8988T (cell line): Measurements from ENCODE around the gene MAU2.
"Not testable (repeated sequence)": the region's sequence is repeated elsewhere in the genome, so short reads cannot be mapped to it uniquely, and the experiment has no call there.

Source experiments
- DNase-seq: peaks from one replicate; pipeline ENCODE4 v3.0.0; 2011

Gene MAU2

DNA sequence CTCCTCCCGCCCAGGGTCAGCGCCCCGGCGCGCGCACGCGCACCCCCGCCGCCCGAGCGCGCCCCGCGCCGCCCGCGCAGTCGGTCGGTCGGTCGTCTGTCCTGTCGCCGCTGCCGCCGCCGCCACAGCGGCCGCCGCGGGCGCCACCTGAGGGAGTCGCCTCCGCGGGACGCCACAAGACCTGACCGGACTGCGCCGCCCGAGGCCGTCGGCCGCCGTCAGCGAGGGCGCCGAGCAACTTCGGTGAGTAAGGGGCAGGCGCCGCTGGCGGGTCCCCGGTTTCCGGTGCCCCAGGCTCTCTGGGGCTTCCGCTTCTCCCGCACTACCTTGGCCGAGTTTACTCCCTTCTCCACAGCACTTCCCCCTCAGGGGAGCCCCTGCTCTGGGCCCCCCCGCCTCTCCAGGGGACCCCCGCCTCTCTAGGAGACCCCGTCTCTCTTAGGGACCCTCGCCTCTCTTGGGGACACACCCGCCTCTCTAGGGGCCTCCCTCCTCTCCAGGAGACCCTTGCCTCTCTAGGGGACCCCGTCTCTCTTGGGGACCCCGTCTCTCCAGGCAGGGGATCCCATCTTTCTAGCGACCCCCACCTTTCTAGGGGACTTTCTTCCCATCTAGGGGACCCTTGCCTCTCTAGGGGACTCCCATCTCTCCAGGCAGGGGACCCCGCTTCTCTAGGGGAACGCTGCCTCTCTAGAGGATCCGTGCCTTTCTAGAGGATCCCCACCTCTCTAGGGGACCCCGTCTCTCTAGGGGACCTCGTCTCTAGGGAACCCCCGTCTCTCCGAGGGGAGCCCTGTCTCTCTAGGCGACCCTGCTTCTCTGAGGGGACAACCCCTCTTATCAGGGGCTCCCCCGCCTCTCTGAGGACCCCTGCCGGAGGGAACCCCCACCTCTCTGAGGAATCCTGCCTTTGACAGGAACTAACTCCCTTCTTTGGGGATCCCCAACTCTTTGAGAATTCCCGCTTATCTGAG is 65.6 kb downstream of the MAU2 start:
- no peak for DNase-seq

DNA sequence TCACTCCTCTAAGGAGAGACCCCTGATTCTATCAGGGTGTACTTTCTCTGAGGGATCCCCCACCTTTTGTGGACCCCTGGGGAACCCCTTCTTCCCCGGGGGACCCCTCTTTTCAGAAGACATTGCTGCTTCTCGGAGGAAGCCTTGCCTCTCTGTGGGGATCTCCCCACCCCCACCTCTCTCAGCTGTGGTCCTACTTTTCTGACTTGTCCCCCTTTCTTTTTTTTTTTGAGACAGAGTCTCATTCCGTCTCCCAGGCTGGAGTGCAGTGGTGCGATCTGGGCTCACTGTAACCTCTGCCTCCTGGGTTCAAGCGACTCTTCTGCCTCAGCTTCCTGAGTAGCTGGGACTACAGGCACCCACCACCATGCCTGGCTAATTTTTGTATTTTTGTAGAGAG is 66.5 kb downstream of the MAU2 start:
- no peak for DNase-seq

DNA sequence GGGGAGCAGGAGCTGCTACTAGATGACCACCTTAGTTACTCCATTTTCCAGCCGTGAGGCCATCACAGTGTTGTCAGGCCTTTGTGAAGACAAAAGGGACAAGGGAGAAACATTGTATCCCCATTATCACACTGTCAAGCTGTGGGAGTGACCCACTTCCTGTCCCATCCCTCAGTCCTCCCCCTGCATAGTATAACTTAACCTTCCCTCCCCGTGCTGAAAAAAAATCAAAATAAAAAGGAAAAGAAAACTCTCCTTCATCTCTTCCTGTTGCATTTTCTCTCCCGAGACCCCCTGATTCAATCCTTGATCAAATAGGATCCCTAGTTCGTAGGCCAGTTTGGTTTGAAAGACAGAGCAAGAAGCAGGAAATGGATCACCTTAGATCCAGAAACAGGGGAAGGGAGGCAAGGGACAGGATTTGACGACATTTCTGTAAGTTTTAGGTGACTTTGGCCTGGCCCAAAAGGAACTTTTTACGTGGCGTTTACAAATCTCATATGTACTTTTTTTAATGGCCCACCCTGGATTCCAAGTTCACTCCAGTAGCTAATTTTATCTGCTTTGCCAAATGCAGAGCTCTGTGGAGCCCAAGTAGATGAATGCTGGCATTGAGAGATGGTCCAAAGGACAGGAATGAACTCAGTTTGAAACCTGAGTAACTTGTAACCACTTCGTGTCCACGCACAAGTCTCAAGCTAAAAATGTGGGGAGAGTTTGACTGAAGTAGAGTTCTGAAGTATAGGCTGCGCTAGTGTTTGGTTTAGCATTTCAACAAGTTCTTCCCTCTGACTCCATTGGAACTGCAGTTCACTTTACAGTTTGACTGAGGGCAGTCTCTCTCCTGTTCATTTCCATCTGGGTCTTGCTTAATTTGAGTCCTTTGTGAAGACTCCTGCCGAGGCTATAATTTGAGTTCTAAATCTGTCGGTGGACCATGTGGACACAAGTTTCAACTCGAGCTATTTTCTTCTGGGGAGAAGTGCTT is 68.2 kb downstream of the MAU2 start:
- no peak for DNase-seq

DNA sequence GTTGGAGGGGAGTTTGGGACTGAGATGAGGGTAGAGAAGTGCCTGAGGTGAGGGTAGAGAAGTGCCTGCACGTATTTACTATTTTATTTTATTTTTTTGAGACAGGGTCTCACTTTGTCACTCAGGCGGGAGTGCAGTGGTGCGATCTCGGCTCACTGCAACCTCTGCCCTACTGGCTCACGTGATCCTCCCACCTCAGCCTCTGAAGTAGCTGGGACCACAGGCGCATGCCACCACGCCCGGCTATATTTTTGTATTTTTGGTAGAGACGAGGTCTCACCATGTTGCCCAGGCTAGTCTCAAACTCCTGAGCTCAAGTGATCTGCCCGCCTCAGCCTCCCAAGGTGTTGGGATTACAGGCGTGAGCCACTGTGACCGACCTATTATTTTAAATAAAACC is 69.1 kb downstream of the MAU2 start:
- DNase-seq = not testable (repeated sequence)

DNA sequence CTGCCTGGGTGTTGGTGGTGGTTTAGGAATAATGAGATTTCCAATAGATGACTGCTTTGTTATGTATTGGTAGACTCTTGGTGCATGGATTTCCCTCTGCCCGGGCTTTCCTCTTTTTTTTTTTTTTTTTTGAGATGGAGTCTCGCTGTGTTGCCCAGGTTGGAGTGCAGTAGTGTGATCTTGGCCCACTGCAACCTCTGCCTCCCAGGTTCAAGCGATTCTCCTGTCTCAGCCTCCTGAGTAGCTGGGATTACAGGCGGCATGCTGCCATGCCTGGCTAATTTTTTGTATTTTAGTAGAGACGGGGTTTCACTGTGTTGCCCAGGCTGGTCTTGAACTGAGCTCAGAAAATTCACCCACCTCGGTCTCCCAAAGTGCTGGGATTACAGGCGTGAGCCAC is 73.7 kb downstream of the MAU2 start:
- not testable (repeated sequence) for DNase-seq

DNA sequence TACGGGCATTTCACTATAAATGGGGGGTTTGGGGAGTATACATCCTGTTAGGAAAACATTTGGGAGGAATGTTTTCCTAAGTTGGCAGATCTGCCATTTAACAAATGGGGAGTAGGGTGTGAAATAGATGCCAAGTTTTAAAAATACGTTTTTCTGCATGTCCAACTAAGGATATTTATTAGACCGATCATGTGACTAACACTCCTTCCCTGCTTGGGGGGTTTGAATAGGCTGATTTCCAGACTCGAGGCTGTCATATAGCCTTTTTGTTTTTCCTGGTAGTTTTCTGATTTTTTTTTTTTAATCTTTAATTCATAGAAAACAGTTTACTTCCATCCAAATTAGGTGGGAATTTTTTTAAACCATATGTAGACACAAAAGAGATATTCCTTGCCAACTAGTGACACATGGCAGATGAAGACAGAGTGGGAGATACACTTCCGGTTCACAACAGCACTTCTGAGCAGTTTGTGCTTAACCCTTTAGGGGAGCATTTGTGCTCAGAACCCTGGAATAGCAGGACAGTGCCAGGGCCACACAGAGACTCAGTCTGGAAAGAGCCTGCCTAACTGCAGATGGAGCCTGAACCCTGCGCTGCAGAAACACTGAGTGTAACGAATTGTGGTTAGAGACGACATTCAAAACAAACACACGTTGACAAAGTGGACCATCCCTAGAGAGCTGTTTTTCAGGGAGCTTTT is 79.3 kb downstream of the MAU2 start:
- no peak for DNase-seq

DNA sequence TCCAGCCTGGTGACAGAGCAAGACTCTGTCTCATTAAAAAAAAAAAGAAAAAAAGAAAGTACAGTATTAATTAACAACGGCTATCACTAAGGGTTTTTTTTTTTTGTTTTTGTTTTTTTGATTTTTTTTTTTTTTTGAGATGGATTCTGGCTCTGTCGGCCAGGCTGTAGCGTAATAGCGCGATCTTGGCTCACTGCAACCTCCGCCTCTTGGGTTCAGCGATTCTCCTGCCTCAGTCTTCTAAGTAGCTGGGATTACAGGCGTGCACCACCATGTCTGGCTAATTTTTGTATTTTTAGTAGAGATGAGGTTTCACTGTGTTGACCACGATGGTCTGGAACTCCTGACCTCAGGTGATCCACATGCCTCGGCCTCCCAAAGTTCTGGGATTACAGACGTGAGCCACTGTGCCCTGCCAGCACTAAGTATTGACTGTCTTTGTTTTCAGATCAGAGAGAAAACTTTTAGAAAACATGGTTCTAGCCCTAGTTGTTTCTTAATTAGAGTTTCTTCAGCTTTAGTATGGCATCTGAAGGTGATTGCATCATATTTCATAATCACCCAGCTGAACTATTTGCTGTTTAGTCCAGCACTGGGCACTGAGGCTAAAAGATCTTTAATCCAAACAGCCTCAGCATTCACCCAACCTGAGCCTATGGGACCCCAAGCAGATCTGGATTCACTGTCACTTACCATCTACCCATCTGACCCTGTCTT is 82.2 kb downstream of the MAU2 start:
- no peak for DNase-seq

DNA sequence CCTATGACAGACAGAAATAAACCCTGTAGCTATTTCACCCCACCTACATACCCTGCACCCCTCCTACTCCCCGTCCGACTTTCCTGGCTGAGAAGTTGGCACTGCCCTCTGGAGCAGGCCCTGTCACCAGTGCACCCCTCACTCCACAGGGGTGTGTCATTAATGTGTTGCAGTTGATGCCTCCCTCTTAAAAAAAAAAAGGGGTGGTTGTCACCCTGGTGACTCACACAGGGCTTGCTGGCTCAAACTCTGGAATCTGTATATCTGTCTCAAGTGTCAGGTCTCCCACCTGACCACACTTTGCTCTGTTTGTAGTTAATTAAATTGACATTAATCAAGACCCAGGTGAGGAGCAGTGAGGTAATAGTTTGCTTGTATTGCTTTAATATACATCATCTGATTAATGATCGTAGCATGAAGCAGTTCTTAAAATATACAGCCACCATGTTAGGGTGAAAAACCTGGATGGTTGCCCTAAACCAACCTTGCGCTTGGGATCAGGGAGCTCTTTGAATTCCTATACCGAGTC is 82.8 kb downstream of the MAU2 start:
- no peak for DNase-seq

DNA sequence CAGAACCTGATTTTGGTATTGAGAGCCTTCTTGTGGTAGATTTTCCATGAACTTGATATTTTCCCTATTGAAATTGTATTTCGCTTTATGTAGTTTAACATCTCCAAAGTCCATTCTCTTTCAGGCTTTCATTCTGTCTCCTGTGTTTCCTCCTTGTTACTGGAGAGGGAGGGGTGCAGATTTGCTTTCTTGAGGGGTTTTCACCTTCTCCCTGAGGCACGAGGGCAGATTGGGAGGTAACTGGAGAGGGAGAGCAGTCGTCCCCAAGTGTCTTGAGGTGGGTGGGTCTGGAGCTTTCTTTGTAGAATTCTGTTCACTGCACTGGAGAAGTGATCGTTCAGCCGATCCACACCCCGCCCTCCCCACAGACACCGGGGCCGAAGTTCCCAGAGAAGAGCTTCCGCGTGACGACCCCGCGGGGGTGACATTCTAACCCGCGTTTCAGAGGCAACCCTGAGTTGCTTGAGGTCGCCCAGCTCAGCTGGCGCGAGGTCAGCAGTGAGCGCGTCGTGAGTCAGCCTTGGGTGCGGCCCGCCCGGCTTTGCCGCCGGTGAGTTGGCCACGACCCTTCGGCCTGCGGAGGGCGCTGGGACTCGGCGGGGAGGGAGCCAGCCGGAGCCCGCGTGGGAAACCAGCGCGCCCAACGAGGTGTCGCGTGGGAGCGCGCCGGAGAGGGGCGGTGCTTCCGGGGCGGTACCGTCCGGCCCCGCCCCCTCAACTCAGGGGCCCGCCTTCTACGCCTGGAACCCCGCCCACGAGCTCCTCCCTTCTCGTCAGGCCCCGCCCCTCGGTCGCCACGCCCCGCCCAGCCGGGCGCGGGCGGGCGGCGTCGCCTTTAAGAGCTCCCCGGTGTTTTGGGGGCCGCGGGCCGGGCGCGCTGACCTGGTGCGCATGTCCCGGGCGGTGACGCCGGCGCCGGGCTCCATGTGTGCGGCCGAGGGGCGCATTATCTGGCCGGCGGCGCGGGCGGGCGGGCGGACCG is 84.5 kb downstream of the MAU2 start, which contains the start of gene GATAD2A:
Gene GATAD2A, plus strand, starts transcription at position 797 of the 982 bp plus-strand sequence. CDS start 59,671 bp downstream, outside the sequence.
- peak; percentile 71 for DNase-seq

DNA sequence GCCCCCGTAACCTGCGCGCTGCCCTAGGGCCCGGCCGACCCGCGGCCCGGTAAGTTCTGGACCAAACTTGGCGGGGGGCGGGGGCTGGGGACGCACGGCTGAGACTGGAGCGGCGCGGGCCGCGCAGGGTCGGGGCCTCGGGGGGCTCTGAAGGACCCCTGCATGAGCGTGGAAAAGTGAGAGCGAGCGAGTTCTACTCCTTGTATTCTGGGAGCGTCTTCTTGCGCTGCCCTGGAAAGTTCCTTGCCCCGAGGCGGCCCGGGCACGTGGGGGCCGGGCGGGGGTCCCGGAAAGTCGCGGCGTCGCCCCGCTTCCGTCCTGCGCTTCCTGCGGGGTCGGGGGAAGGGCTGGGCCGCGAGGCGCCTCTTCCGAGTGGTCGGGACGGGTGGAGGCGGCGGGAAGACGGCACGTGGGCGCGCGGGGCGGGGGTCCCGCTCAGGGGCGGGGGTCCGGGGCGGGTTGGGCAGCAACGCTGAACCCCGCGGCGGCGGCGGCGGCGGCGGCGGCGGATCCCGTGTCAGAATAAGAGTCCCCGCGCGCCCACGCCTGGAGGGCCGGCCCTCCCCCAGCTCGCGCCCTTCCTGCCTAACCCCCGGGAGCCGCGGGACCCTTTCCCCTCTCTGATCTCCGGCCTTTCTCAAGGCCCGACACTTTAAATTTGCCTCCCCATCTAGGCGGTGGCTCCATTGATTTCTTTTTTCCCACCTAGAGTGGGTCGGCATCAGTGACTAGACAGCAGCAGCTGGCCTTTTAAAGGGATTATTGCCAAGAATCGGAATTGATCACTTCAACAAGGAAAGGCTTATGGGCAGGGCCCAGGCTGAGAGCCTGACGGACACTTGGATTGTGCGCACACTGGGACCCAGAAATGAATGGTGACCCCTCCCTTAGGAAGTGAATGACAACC is 85.6 kb downstream of the MAU2 start:
- DNase-seq = no peak

DNA sequence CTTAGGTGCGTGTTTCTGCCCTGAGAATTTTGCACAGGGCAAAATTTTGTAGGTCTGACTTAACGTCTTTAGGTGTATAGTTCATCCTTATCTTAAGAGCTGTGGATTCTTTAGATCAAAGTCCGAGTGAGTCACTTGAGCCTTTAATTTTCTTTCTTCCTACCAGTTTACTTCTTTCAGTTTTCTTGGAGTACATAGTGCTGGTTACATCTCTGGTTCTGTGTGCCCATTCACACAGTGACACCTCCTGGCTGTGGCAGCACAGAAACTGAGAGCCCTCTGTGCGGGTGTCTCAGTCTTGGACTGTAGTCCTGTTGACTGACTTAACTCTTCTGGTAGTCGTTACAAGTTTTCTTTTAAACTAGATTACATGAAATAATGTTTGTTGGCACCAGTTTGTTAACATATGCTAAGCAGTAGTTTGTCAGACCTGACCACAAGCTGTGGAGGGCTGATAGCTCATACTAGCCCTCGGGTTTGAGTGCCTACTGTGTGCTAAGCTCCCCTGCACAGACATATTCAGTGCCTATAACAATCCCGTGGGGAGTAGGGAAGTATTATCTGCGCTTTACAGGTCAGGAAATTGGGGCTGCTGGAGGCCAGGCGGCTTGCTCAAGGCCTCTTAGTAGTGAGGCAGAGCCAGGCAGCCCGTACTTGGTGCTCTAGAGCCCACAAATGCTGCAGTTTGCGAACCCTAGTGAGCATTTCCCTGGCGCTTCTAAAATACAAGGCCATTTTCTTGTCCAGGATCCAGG is 86.4 kb downstream of the MAU2 start:
- no peak for DNase-seq

DNA sequence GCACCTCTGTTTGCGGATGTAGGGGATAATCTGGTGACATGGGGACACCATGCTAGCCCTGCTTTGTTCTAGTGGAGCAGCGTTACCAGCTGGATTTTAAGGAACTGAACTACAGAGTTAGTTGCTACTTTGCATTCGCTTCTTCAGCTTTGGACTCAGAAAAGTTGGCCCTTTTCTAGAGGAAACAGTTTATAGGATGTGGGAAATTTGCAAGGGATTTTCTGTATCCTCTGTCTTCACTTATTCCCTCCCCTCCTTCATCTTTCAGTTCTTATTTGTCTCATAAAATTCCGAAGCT is 87.0 kb downstream of the MAU2 start:
- no peak for DNase-seq
